HepG2 (cell line): ENCODE data around the gene ANTKMT. TPM values are rescaled to one million over a fixed set of nuclear protein-coding genes. Genes with fewer than 3 reads are reported as not detected.
A peak's percentile ranks its signal among the peaks of the same experiment; 100 is the strongest.

ENCODE experiments used
- ATAD3A ChIP-seq: sonication (generic); formaldehyde crosslinking; IDR thresholded peaks from 2 replicates; pipeline ENCODE4 v1.4.0; 2020; ENCODE audit warnings: missing genetic modification reagents
- CBX5 ChIP-seq: sonication (generic); formaldehyde crosslinking; IDR thresholded peaks from 2 replicates; pipeline ENCODE4 v1.4.0; 2020; ENCODE audit warnings: missing genetic modification reagents, borderline replicate concordance
- FOXK2 ChIP-seq: fragments of 450-650 bp; IDR thresholded peaks from 2 replicates; pipeline ENCODE4 v1.6.1; 2016
- HMG20B ChIP-seq: conservative IDR thresholded peaks from 2 replicates; pipeline ENCODE4 v1.6.1; 2016; ENCODE audit warnings: missing genetic modification reagents, missing compliant biosample characterization
- HNF4G ChIP-seq, 2 experiments: sonication (generic) in 1 of 2; formaldehyde crosslinking in 1 of 2; IDR thresholded peaks; 2 replicates each; pipeline versions ENCODE4 v1.4.0 to v1.6.1; 2011 to 2020; ENCODE audit warnings: borderline replicate concordance in 2 of 2, low read depth in 2 of 2, mild to moderate bottlenecking in 2 of 2, low read length in 1 of 2, missing genetic modification reagents in 1 of 2, moderate library complexity in 1 of 2
- IKZF1 ChIP-seq: fragments of 450-650 bp; IDR thresholded peaks from 2 replicates; pipeline ENCODE4 v1.7.1; 2016
- ISL2 ChIP-seq: sonication (generic); formaldehyde crosslinking; IDR thresholded peaks from 2 replicates; pipeline ENCODE4 v1.5.0; 2020; ENCODE audit warnings: missing genetic modification reagents
- MXI1 ChIP-seq: IDR thresholded peaks from 3 replicates; pipeline ENCODE4 v1.6.1; 2012; ENCODE audit warnings: low read depth, low read length, inconsistent platforms, borderline replicate concordance
- NCOA2 ChIP-seq: sonication (generic); formaldehyde crosslinking; IDR thresholded peaks from 2 replicates; pipeline ENCODE4 v1.8.0; 2022; ENCODE audit warnings: inconsistent platforms
- NFIC ChIP-seq: IDR thresholded peaks from 2 replicates; pipeline ENCODE4 v1.6.1; 2012; ENCODE audit warnings: mild to moderate bottlenecking, low read length, inconsistent platforms
- NRL ChIP-seq: sonication (generic); formaldehyde crosslinking; IDR thresholded peaks from 2 replicates; pipeline ENCODE4 v1.5.0; 2020; ENCODE audit warnings: missing genetic modification reagents, mild to moderate bottlenecking, moderate library complexity, borderline replicate concordance
- POGK ChIP-seq: sonication (generic); formaldehyde crosslinking; conservative IDR thresholded peaks from 2 replicates; pipeline ENCODE4 v1.8.0; 2022; ENCODE audit warnings: mild to moderate bottlenecking, moderate library complexity, missing genetic modification reagents
- POLR2G ChIP-seq: fragments of 200-400 bp; formaldehyde crosslinking; IDR thresholded peaks from 2 replicates; pipeline ENCODE4 v1.6.1; 2018; ENCODE audit warnings: mild to moderate bottlenecking, low read depth, low read length, moderate library complexity
- SOX6 ChIP-seq, 2 experiments: fragments of 450-650 bp in 1 of 2; sonication (generic) in 1 of 2; formaldehyde crosslinking in 1 of 2; IDR thresholded peaks; 2 replicates each; pipeline versions ENCODE4 v1.4.0 to v1.6.1; 2017 to 2020; ENCODE audit warnings: antibody characterized with exemption in 1 of 2, mild to moderate bottlenecking in 1 of 2, missing genetic modification reagents in 1 of 2
- ZFP1 ChIP-seq: IDR thresholded peaks from 2 replicates; pipeline ENCODE4 v1.6.1; 2016
- ZMYM4 ChIP-seq: sonication (generic); formaldehyde crosslinking; IDR thresholded peaks from 2 replicates; pipeline ENCODE4 v1.8.1; 2023; ENCODE audit warnings: mild to moderate bottlenecking, missing genetic modification reagents
- ZNF143 ChIP-seq: sonication (generic); formaldehyde crosslinking; IDR thresholded peaks from 2 replicates; pipeline ENCODE4 v1.4.0; 2020; ENCODE audit warnings: missing genetic modification reagents
- ZNF30 ChIP-seq: sonication (generic); formaldehyde crosslinking; IDR thresholded peaks from 2 replicates; pipeline ENCODE4 v1.5.0; 2020; ENCODE audit warnings: mild to moderate bottlenecking, missing genetic modification reagents
- ZNF44 ChIP-seq: sonication (generic); formaldehyde crosslinking; IDR thresholded peaks from 2 replicates; pipeline ENCODE4 v1.5.1; 2020; ENCODE audit warnings: mild to moderate bottlenecking, missing genetic modification reagents
- ZNF776 ChIP-seq: sonication (generic); formaldehyde crosslinking; IDR thresholded peaks from 2 replicates; pipeline ENCODE4 v1.4.0; 2020; ENCODE audit warnings: mild to moderate bottlenecking, missing genetic modification reagents
- ZSCAN12 ChIP-seq: sonication (generic); formaldehyde crosslinking; IDR thresholded peaks from 2 replicates; pipeline ENCODE4 v1.9.0; 2021; ENCODE audit warnings: mild to moderate bottlenecking, missing genetic modification reagents
- polyA plus RNA-seq, 8 experiments: library from polyadenylated mRNA; depleted of rRNA in 3 of 8; stranded (reverse) in 7 of 8; unstranded in 1 of 8; fragments of >200 nt; fragmentation: Illumina TruSeq in 4 of 8; extraction: Trizol in 4 of 8; gene quantifications; 2 replicates each; pipeline versions ENCODE4 v1.2.1 to v1.2.3, GENCODE V29; 2011 to 2016; ENCODE audit warnings: low read depth in 4 of 8, missing spikeins in 1 of 8, mixed read lengths in 1 of 8; ENCODE audit not compliant: insufficient read depth in 1 of 8
- total RNA-seq, 5 experiments: library from RNA; depleted of rRNA; stranded (reverse); fragments of >200 nt; fragmentation: Illumina TruSeq; extraction: Trizol; gene quantifications; 2 replicates each; pipeline ENCODE4 v1.2.3, GENCODE V29; 2016; ENCODE audit warnings: low read depth in 1 of 5
- TF ChIP-seq, protein P1 (sequence below): sonication (generic); formaldehyde crosslinking; IDR thresholded peaks from 2 replicates; pipeline ENCODE4 v1.4.0; 2020; ENCODE audit warnings: missing genetic modification reagents
- TF ChIP-seq, protein P2 (sequence below): IDR thresholded peaks from 2 replicates; pipeline ENCODE4 v1.6.1; 2016; ENCODE audit warnings: control low read depth
- TF ChIP-seq, protein P3 (sequence below): sonication (generic); formaldehyde crosslinking; IDR thresholded peaks from 2 replicates; pipeline ENCODE4 v1.5.1; 2020; ENCODE audit warnings: missing genetic modification reagents, mild to moderate bottlenecking, borderline replicate concordance

Gene ANTKMT
- total and polyA plus RNA-seq, 2 of the 13 experiments (the other 11 are each of a cell fraction or from before 2014, with no cell fraction given): 7.5 to 47.8 TPM

DNA sequence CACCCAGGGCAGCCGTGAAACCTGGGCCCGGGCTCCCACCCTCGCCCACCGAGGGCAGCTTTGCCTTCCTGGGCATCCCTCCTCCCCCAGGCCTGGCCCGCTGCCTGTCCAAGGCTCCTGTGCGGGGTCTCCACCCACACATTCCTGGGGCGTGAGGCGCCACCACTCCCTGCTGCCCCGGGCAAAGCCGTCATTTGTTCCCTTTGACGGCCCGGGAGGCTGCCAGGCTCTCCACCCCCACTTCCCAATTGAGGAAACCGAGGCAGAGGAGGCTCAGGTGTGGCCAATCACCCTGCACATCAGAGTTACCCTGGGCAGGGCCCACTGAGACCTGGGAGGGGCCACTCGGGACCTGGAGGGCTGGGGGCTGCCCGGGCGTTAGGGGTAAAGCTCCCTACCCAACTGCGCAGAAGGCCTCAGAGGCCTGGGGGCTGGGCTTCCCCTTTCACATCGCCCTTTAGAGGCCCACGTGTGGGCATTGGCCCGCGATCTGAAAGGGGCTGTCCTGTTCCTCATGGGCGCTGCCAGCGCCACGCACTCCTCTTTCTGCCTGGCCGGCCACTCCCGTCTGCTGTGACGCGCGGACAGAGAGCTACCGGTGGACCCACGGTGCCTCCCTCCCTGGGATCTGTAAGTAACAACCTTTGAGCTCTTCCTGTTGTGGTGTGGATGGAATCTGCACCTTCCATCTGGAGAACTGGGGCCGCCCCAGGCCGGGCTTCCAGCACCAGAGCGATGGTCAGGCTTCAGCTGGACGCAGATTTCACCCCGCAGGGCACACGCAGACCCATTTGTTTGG is 39.8 kb downstream of the ANTKMT start, which contains the start of gene MSLN (continued):
- TF ChIP-seq MXI1: no peak
- no peak for TF ChIP-seq NFIC
- TF ChIP-seq FOXK2: no peak
- no peak for TF ChIP-seq CBX5
- TF ChIP-seq ATAD3A (CRISPR knock-in tag): no peak
- TF ChIP-seq ZFP1: no peak
- no peak for TF ChIP-seq ZSCAN12 (CRISPR knock-in tag)
- TF ChIP-seq, protein P1, sequence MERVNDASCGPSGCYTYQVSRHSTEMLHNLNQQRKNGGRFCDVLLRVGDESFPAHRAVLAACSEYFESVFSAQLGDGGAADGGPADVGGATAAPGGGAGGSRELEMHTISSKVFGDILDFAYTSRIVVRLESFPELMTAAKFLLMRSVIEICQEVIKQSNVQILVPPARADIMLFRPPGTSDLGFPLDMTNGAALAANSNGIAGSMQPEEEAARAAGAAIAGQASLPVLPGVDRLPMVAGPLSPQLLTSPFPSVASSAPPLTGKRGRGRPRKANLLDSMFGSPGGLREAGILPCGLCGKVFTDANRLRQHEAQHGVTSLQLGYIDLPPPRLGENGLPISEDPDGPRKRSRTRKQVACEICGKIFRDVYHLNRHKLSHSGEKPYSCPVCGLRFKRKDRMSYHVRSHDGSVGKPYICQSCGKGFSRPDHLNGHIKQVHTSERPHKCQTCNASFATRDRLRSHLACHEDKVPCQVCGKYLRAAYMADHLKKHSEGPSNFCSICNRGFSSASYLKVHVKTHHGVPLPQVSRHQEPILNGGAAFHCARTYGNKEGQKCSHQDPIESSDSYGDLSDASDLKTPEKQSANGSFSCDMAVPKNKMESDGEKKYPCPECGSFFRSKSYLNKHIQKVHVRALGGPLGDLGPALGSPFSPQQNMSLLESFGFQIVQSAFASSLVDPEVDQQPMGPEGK: peak; percentile 38
- no peak for TF ChIP-seq ZNF30
- TF ChIP-seq ZNF44: no peak
- TF ChIP-seq ZNF143: 0 out of 2 replicates have a peak, but pooled peaks have one; percentile 11
- peak; percentile 59 for TF ChIP-seq HNF4G (IDR thresholded peaks at IDR 0.05; ENCODE audit: borderline replicate concordance, low read depth, low read length)
- no peak; the same call in 1 of the 2 replicates for TF ChIP-seq HNF4G (CRISPR knock-in tag; IDR thresholded peaks at IDR 0.05; ENCODE audit: borderline replicate concordance, low read depth)
- TF ChIP-seq, protein P2, sequence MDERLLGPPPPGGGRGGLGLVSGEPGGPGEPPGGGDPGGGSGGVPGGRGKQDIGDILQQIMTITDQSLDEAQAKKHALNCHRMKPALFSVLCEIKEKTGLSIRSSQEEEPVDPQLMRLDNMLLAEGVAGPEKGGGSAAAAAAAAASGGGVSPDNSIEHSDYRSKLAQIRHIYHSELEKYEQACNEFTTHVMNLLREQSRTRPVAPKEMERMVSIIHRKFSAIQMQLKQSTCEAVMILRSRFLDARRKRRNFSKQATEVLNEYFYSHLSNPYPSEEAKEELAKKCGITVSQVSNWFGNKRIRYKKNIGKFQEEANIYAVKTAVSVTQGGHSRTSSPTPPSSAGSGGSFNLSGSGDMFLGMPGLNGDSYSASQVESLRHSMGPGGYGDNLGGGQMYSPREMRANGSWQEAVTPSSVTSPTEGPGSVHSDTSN (CRISPR knock-in tag): no peak
- no peak for TF ChIP-seq HMG20B (CRISPR knock-in tag)
- TF ChIP-seq ISL2: 0 out of 2 replicates have a peak, but pooled peaks have one; percentile 12
- no peak for TF ChIP-seq ZMYM4
- no peak for TF ChIP-seq ZNF776 (CRISPR knock-in tag)
- TF ChIP-seq NCOA2 (CRISPR knock-in tag): no peak
- TF ChIP-seq POGK: no peak
- no peak for TF ChIP-seq SOX6 (IDR thresholded peaks at IDR 0.05)
- 0 out of 2 replicates have a peak, but pooled peaks have one; percentile 20 for TF ChIP-seq SOX6 (CRISPR knock-in tag; IDR thresholded peaks at IDR 0.05)
- TF ChIP-seq POLR2G: 0 out of 2 replicates have a peak, but pooled peaks have one; percentile 27
- TF ChIP-seq NRL (CRISPR knock-in tag): 0 out of 2 replicates have a peak, but pooled peaks have one; percentile 33
- TF ChIP-seq IKZF1: no peak
- TF ChIP-seq, protein P3, sequence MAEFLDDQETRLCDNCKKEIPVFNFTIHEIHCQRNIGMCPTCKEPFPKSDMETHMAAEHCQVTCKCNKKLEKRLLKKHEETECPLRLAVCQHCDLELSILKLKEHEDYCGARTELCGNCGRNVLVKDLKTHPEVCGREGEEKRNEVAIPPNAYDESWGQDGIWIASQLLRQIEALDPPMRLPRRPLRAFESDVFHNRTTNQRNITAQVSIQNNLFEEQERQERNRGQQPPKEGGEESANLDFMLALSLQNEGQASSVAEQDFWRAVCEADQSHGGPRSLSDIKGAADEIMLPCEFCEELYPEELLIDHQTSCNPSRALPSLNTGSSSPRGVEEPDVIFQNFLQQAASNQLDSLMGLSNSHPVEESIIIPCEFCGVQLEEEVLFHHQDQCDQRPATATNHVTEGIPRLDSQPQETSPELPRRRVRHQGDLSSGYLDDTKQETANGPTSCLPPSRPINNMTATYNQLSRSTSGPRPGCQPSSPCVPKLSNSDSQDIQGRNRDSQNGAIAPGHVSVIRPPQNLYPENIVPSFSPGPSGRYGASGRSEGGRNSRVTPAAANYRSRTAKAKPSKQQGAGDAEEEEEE (CRISPR knock-in tag): no peak
